ENCODE measurements around the gene CTDSPL. TPM values are rescaled to one million over a fixed set of nuclear protein-coding genes. Genes with fewer than 3 reads are reported as not detected.

CTDSPL gene
- total RNA-seq, 1 experiment from 2014 or later = 34.4 TPM

GRCh38 chr3:38015984-38016383 is 154.3 kb downstream of the CTDSPL start:
- DNase-seq (ENCODE audit: low read depth, low spot score) (no peak), ATAC-seq (no peak)
- H3K27ac ChIP-seq (ENCODE audit: low read depth, low read length) = no peak overlapping the region
- H3K36me3 ChIP-seq (ENCODE audit: control insufficient read depth in 1 of 2, insufficient read depth in 2 of 2, low read length in 2 of 2) = peaks cover 0 to 7% of the 10 kb centered on the region in 2 experiments; a peak in 2 of 4 replicates
- no peaks in the 10 kb centered on the region for H3K27me3 ChIP-seq (ENCODE audit: insufficient read depth, low read length)
- no peak overlapping the region for H3K4me2 ChIP-seq (ENCODE audit: low read length)
- no peak overlapping the region for H2AFZ ChIP-seq (ENCODE audit: low read depth, low read length, poor library complexity, severe bottlenecking)
- H3K4me1 ChIP-seq (ENCODE audit: control insufficient read depth in 1 of 2, insufficient read depth in 2 of 2, low read length in 2 of 2) = no peaks in the 10 kb centered on the region
- no peak overlapping the region for H3K9ac ChIP-seq (ENCODE audit: low read length)
- intact Hi-C loops (cut with micrococcal nuclease) = no loop called here
- H3K9me2 ChIP-seq (ENCODE audit: insufficient read depth) = no peaks in the 10 kb centered on the region
- no peak for TF ChIP-seq ZNF274 (IDR thresholded peaks at IDR 0.05; ENCODE audit: low read depth, low read length)
- TF ChIP-seq SRF (IDR thresholded peaks at IDR 0.05; ENCODE audit: low read depth) = no peak
- no peak for TF ChIP-seq CTCF (IDR thresholded peaks at IDR 0.05 in 2 of 3, conservative IDR thresholded peaks at IDR 0.05 in 1 of 3; ENCODE audit: borderline replicate concordance in 1 of 3, insufficient read depth in 1 of 3, low read depth in 2 of 3, low read length in 2 of 3)
- TF ChIP-seq RAD21 (IDR thresholded peaks at IDR 0.05; ENCODE audit: low read depth) = no peak
- no peak for TF ChIP-seq TCF7L2 (IDR thresholded peaks at IDR 0.05; ENCODE audit: borderline replicate concordance, extremely low read depth, insufficient read depth, insufficient read length)
- no peak for TF ChIP-seq CEBPB (IDR thresholded peaks at IDR 0.05; ENCODE audit: low read depth)
- TF ChIP-seq EZH2phosphoT487 (IDR thresholded peaks at IDR 0.05; ENCODE audit: borderline replicate concordance) = no peak
- BruUV-seq (replicated peaks) = no TSS peak
- ChIA-PET POLR2A (no interaction called here), CTCF (no interaction called here), RAD21 (ENCODE audit: low non-redundant PET in 1 of 2, low total read pairs in 2 of 2, uncharacterized antibody in 2 of 2, unreplicated experiment in 2 of 2) (no interaction called here)
- no peak overlapping the region for H3K4me3 ChIP-seq (replicated peaks in 1 of 2; ENCODE audit: low read depth in 1 of 2, low read length in 2 of 2)
- no peaks in the 10 kb centered on the region for H4K20me1 ChIP-seq (ENCODE audit: insufficient read depth)
- H3K79me2 ChIP-seq (ENCODE audit: insufficient read depth, low read length) = no peaks in the 10 kb centered on the region
- H3K9me3 ChIP-seq (ENCODE audit: control insufficient read depth in 1 of 2, insufficient read depth in 1 of 2, low read depth in 1 of 2, low read length in 2 of 2) = no peaks in the 10 kb centered on the region; a peak in 1 of 4 replicates

GRCh38 chr3:38016410-38016809 is 154.7 kb downstream of the CTDSPL start:
- Histone ChIP-seq H2AFZ (ENCODE audit: low read depth, low read length, poor library complexity, severe bottlenecking) (no peak overlapping the region), H3K4me2 (ENCODE audit: low read length) (no peak overlapping the region), H3K79me2 (ENCODE audit: insufficient read depth, low read length) (no peaks in the 10 kb centered on the region), H3K4me1 (ENCODE audit: control insufficient read depth in 1 of 2, insufficient read depth in 2 of 2, low read length in 2 of 2) (no peaks in the 10 kb centered on the region), H3K4me3 (replicated peaks in 1 of 2; ENCODE audit: low read depth in 1 of 2, low read length in 2 of 2) (no peak overlapping the region), H3K9me3 (ENCODE audit: control insufficient read depth in 1 of 2, insufficient read depth in 1 of 2, low read depth in 1 of 2, low read length in 2 of 2) (no peaks in the 10 kb centered on the region; a peak in 1 of 4 replicates), H3K9ac (ENCODE audit: low read length) (no peak overlapping the region), H3K36me3 (ENCODE audit: control insufficient read depth in 1 of 2, insufficient read depth in 2 of 2, low read length in 2 of 2) (peaks cover 0 to 7% of the 10 kb centered on the region in 2 experiments; a peak in 2 of 4 replicates), H3K27ac (ENCODE audit: low read depth, low read length) (no peak overlapping the region), H4K20me1 (ENCODE audit: insufficient read depth) (no peaks in the 10 kb centered on the region), H3K9me2 (ENCODE audit: insufficient read depth) (no peaks in the 10 kb centered on the region), H3K27me3 (ENCODE audit: insufficient read depth, low read length) (no peaks in the 10 kb centered on the region)
- POLR2A ChIA-PET = no interaction called here
- RAD21 ChIA-PET (ENCODE audit: low non-redundant PET in 1 of 2, low total read pairs in 2 of 2, uncharacterized antibody in 2 of 2, unreplicated experiment in 2 of 2) = no interaction called here
- no TSS peak for BruUV-seq (replicated peaks)
- DNase-seq (ENCODE audit: low read depth, low spot score) = no peak
- TF ChIP-seq EZH2phosphoT487 (IDR thresholded peaks at IDR 0.05; ENCODE audit: borderline replicate concordance) = no peak
- TF ChIP-seq TCF7L2 (IDR thresholded peaks at IDR 0.05; ENCODE audit: borderline replicate concordance, extremely low read depth, insufficient read depth, insufficient read length) = no peak
- no peak for TF ChIP-seq POLR2A (IDR thresholded peaks at IDR 0.05; ENCODE audit: borderline replicate concordance, extremely low read depth, insufficient read depth, insufficient read length)
- no peak for TF ChIP-seq SRF (IDR thresholded peaks at IDR 0.05; ENCODE audit: low read depth)
- TF ChIP-seq POLR2AphosphoS5 (IDR thresholded peaks at IDR 0.05; ENCODE audit: low read depth, low read length) = no peak
- no peak for TF ChIP-seq CBX3 (IDR thresholded peaks at IDR 0.05; ENCODE audit: low read depth)
- TF ChIP-seq MAX (IDR thresholded peaks at IDR 0.05) = no peak
- TF ChIP-seq SP1 (IDR thresholded peaks at IDR 0.05; ENCODE audit: low read depth) = no peak
- TF ChIP-seq SIN3A (IDR thresholded peaks at IDR 0.05; ENCODE audit: low read depth) = no peak
- no peak for TF ChIP-seq ATF3 (IDR thresholded peaks at IDR 0.05)
- no peak for TF ChIP-seq ZFX (IDR thresholded peaks at IDR 0.05)
- no peak for TF ChIP-seq ELF1 (IDR thresholded peaks at IDR 0.05; ENCODE audit: borderline replicate concordance, low read depth)
- TF ChIP-seq EZH2 (IDR thresholded peaks at IDR 0.05) = no peak
- TF ChIP-seq YY1 (IDR thresholded peaks at IDR 0.05; ENCODE audit: extremely low read depth, insufficient replicate concordance, low read depth, low read length) = no peak
- TF ChIP-seq JUND (IDR thresholded peaks at IDR 0.05) = no peak
- no peak for TF ChIP-seq CEBPB (IDR thresholded peaks at IDR 0.05; ENCODE audit: low read depth)
- TF ChIP-seq FOSL1 (IDR thresholded peaks at IDR 0.05; ENCODE audit: low read depth) = no peak
- TF ChIP-seq ZNF274 (IDR thresholded peaks at IDR 0.05; ENCODE audit: low read depth, low read length) = no peak
- CTCF ChIA-PET = no interaction called here
- intact Hi-C loops (cut with micrococcal nuclease) = no loop called here
- no peak for ATAC-seq

Measured in HCT116 (cell line).